GM12878 (cell line): ENCODE results near the gene CLN6. TPM values are rescaled to one million over a fixed set of nuclear protein-coding genes. Genes with fewer than 3 reads are reported as not detected.

Source experiments
- ATAC-seq: fragments of 200-7000 bp; cut with Tn5 transposase; 3 replicates; pipeline ENCODE4 v1.9.1; 2020; ENCODE audit warnings: mild to moderate bottlenecking, moderate library complexity
- BruUV-seq: library from RNA; stranded (reverse); fragments of 400-500 nt; replicated peaks from 2 replicates; lab custom pipeline; 2021; lab: Mats Ljungman, UMichigan
- CTCF ChIA-PET: fragments of 300-600 bp; sonication (Branson Sonifier 250); formaldehyde crosslinking; extraction: SDS; loops from one replicate; lab custom pipeline; 2021; ENCODE audit warnings: inconsistent platforms; lab: Yijun Ruan, JAX
- POLR2A ChIA-PET: fragments of 350-600 bp; formaldehyde crosslinking; extraction: SDS; loops from one replicate; lab custom pipeline; 2021; ENCODE audit warnings: inconsistent platforms; lab: Charles Lee
- RAD21 ChIA-PET: fragments of 300-600 bp; sonication (Branson Sonifier 250); formaldehyde crosslinking; loops from one replicate; lab custom pipeline; 2023; ENCODE audit warnings: antibody characterized with exemption; ENCODE audit not compliant: unreplicated experiment; lab: Charles Lee
- SMC1A ChIA-PET: fragments of 300-600 bp; sonication (Branson Sonifier 250); formaldehyde crosslinking; loops from one replicate; lab custom pipeline; 2023; ENCODE audit not compliant: unreplicated experiment, uncharacterized antibody; lab: Charles Lee
- DNase-seq: peaks from one replicate; pipeline ENCODE4 v3.0.0-alpha.2; 2011; ENCODE audit warnings: low read depth, low spot score
- FAIRE-seq: peaks from 3 replicates; lab custom pipeline; 2011; peaks lifted over from hg19 to GRCh38; lab: Jason Lieb, UNC
- H2AFZ ChIP-seq: 2 replicates; pipeline ENCODE4 v1.6.0; 2011; ENCODE audit warnings: low read depth, low read length, control low read depth; ENCODE audit not compliant: control insufficient read depth
- H3K27ac ChIP-seq: 2 replicates; pipeline ENCODE4 v1.5.1; 2011; ENCODE audit warnings: control low read depth; ENCODE audit not compliant: control insufficient read depth, insufficient read depth
- H3K27me3 ChIP-seq, 2 experiments: replicated peaks in 1 of 2; 2 replicates each; pipeline versions ENCODE4 v1.6.0 to v1.6.1; 2011; ENCODE audit warnings: low read length in 1 of 2; ENCODE audit not compliant: control insufficient read depth in 2 of 2, insufficient read depth in 2 of 2
- H3K36me3 ChIP-seq, 2 experiments: 2 replicates each; pipeline ENCODE4 v1.5.1; 2011; ENCODE audit warnings: low read length in 1 of 2; ENCODE audit not compliant: control insufficient read depth in 2 of 2, insufficient read depth in 2 of 2
- H3K4me1 ChIP-seq: 2 replicates; pipeline ENCODE4 v1.6.1; 2011; ENCODE audit warnings: mild to moderate bottlenecking, low read length, moderate library complexity, mixed read lengths; ENCODE audit not compliant: control insufficient read depth, insufficient read depth
- H3K4me2 ChIP-seq: 2 replicates; pipeline ENCODE4 v1.6.0; 2011; ENCODE audit warnings: control low read depth; ENCODE audit not compliant: control insufficient read depth, insufficient read depth
- H3K4me3 ChIP-seq: fragments of 200-600 bp; sonication (generic); 2 replicates; pipeline ENCODE4 v1.5.1; 2016
- H3K79me2 ChIP-seq: 2 replicates; pipeline ENCODE4 v1.6.0; 2011; ENCODE audit warnings: low read length; ENCODE audit not compliant: control insufficient read depth, insufficient read depth
- H3K9ac ChIP-seq: 2 replicates; pipeline ENCODE4 v1.8.0; 2011; ENCODE audit warnings: low read length, control low read depth, mixed read lengths; ENCODE audit not compliant: control insufficient read depth, insufficient read depth
- H3K9me3 ChIP-seq: replicated peaks from 3 replicates; pipeline ENCODE4 v1.5.1; 2011; ENCODE audit warnings: mild to moderate bottlenecking, low read length; ENCODE audit not compliant: control insufficient read depth, insufficient read depth
- H4K20me1 ChIP-seq: 2 replicates; pipeline ENCODE4 v1.6.0; 2011; ENCODE audit not compliant: control insufficient read depth, insufficient read depth
- ATF7 ChIP-seq: fragments of 450-650 bp; IDR thresholded peaks from 2 replicates; pipeline ENCODE4 v1.6.1; 2016; ENCODE audit warnings: low read depth, mild to moderate bottlenecking
- FOS ChIP-seq: IDR thresholded peaks from 3 replicates; pipeline ENCODE4 v1.6.1; 2011; ENCODE audit warnings: borderline replicate concordance; ENCODE audit not compliant: insufficient read length; ENCODE audit errors: extremely low read depth
- HCFC1 ChIP-seq: fragments of 150-350 bp; IDR thresholded peaks from 2 replicates; pipeline ENCODE4 v1.6.1; 2014; ENCODE audit warnings: low read length
- HDGF ChIP-seq: fragments of 450-650 bp; IDR thresholded peaks from 2 replicates; pipeline ENCODE4 v1.6.1; 2016; ENCODE audit warnings: antibody characterized with exemption
- IKZF1 ChIP-seq: fragments of 450-650 bp; conservative IDR thresholded peaks from 2 replicates; pipeline ENCODE4 v1.6.1; 2017; ENCODE audit warnings: antibody characterized with exemption, mild to moderate bottlenecking
- JUND ChIP-seq: IDR thresholded peaks from 2 replicates; pipeline ENCODE4 v1.6.1; 2012; ENCODE audit warnings: low read depth, mild to moderate bottlenecking, low read length, improper control_type of control experiment, moderate library complexity
- KLF5 ChIP-seq: fragments of 450-650 bp; IDR thresholded peaks from 2 replicates; pipeline ENCODE4 v1.6.1; 2014; ENCODE audit warnings: mild to moderate bottlenecking; ENCODE audit not compliant: partially characterized antibody
- NR2C2 ChIP-seq: IDR thresholded peaks from 2 replicates; pipeline ENCODE4 v1.6.1; 2011; ENCODE audit warnings: borderline replicate concordance, low read depth; ENCODE audit not compliant: control insufficient read depth, insufficient read length
- NR2F1 ChIP-seq: fragments of 450-650 bp; conservative IDR thresholded peaks from 2 replicates; pipeline ENCODE4 v1.6.1; 2017; ENCODE audit warnings: mild to moderate bottlenecking
- PAX5 ChIP-seq: IDR thresholded peaks from 2 replicates; pipeline ENCODE4 v1.6.1; 2011; ENCODE audit warnings: low read depth, low read length, borderline replicate concordance
- RELA ChIP-seq: fragments of 450-650 bp; IDR thresholded peaks from 2 replicates; pipeline ENCODE4 v1.8.0; 2014; ENCODE audit warnings: borderline replicate concordance; ENCODE audit not compliant: partially characterized antibody
- SMC3 ChIP-seq: IDR thresholded peaks from 2 replicates; pipeline ENCODE4 v1.6.1; 2011; ENCODE audit warnings: low read length, improper control_type of control experiment, borderline replicate concordance
- STAT3 ChIP-seq: IDR thresholded peaks from 2 replicates; pipeline ENCODE4 v1.6.1; 2011; ENCODE audit warnings: low read depth, low read length, improper control_type of control experiment
- TCF12 ChIP-seq: IDR thresholded peaks from 2 replicates; pipeline ENCODE4 v1.6.1; 2011; ENCODE audit warnings: low read depth, mild to moderate bottlenecking, low read length
- WRNIP1 ChIP-seq: IDR thresholded peaks from 2 replicates; pipeline ENCODE4 v1.6.1; 2011; ENCODE audit warnings: low read depth, low read length, improper control_type of control experiment, borderline replicate concordance
- ZBTB33 ChIP-seq: fragments of 450-650 bp; IDR thresholded peaks from 2 replicates; pipeline ENCODE4 v1.6.1; 2017; ENCODE audit warnings: mild to moderate bottlenecking
- WGBS: methylation state at CpG from one replicate; pipeline ENCODE4 v1.1.6; 2016; ENCODE audit warnings: low lambda C conversion rate; ENCODE audit not compliant: insufficient replicate concordance, insufficient coverage; ENCODE audit errors: missing lambda C conversion rate; 5-methylcytosine and 5-hydroxymethylcytosine counted together
- in situ Hi-C: fragments of 300-500 bp; cut with MboI; formaldehyde crosslinking; loops from 9 replicates; pipeline ENCODE4 v1.14.3; 2018; ENCODE audit warnings: mixed read lengths
- intact Hi-C: fragments of 100-400 bp; cut with micrococcal nuclease; formaldehyde crosslinking; loops from one replicate; pipeline ENCODE4 v1.14.2; 2022; ENCODE audit not compliant: unreplicated experiment
- polyA plus RNA-seq, 11 experiments: library from polyadenylated mRNA; depleted of rRNA in 4 of 11; unstranded in 6 of 11; stranded (reverse) in 5 of 11; fragments of >200 nt; fragmentation: Nextera tagmentation in 4 of 11; fragmentation: Illumina TruSeq in 1 of 11; extraction: Ambion mirVana in 4 of 11; extraction: Trizol in 1 of 11; gene quantifications; 1 replicate in 1 of 11; 2 replicates in 10 of 11; pipeline versions ENCODE4 v1.2.1 to v1.2.3, GENCODE V29; 2011 to 2016; ENCODE audit warnings: inconsistent platforms in 2 of 11, missing spikeins in 2 of 11, low read depth in 1 of 11
- total RNA-seq, 4 experiments: library from RNA; depleted of rRNA in 3 of 4; stranded (reverse); fragments of >200 nt in 3 of 4; fragmentation: Illumina TruSeq in 1 of 4; extraction: Trizol in 1 of 4; gene quantifications; 2 replicates each; pipeline versions ENCODE4 v1.2.1 to v1.2.3, GENCODE V29; 2013 to 2021
- TF ChIP-seq, protein P1 (sequence below): IDR thresholded peaks from 2 replicates; pipeline ENCODE4 v1.6.1; 2012; ENCODE audit warnings: low read depth, low read length, improper control_type of control experiment
- TF ChIP-seq, protein P2 (sequence below): IDR thresholded peaks from 2 replicates; pipeline ENCODE4 v1.6.1; 2012; ENCODE audit warnings: low read length, inconsistent platforms

Gene CLN6
- total and polyA plus RNA-seq, 10 of the 15 experiments (the other 5 are each of a cell fraction or from before 2014, with no cell fraction given): 0.74 to 69.0 (median 30.3) TPM

DNA sequence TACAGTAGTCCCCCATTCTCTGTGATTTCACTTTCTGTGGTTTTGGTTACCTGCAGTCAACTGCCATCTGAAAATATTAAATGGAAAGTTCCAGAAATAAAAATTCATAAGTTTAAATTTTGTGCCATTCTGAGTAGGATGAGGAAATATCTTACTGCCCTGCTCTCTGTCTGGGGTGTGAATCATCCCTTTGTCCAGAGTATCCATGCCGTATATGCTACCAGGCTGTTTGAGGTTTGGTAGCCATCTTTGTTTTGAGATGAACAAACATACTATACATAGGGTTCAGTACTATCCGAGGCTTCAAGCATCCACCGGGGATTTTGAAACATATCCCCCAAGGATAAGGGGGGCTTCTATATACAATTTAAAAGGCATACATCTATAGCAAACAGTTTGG is 31.7 kb upstream of the CLN6 start:
- H3K9me3 ChIP-seq: no peaks in the 10 kb centered on the region
- SMC1A ChIA-PET: no interaction called here
- BruUV-seq: no TSS peak
- 68% methylated on average over 3 of the region's 3 CpGs for WGBS
- H3K27ac ChIP-seq: no peak overlapping the region
- no peak for DNase-seq
- RAD21 ChIA-PET: no interaction called here
- H4K20me1 ChIP-seq: no peaks in the 10 kb centered on the region
- CTCF ChIA-PET: interaction anchor here (0.9 to 1.6 kb wide), 2 partner anchors 8 to 45 kb away, joined by 4 to 7 read pairs; no protein-coding TSS in a partner anchor
- in situ Hi-C loops: no loop called here
- no peaks in the 10 kb centered on the region for H3K36me3 ChIP-seq
- intact Hi-C loops: no loop called here
- H3K4me3 ChIP-seq: no peak overlapping the region
- no peak for FAIRE-seq
- H3K79me2 ChIP-seq: no peaks in the 10 kb centered on the region
- H2AFZ ChIP-seq: no peak overlapping the region
- H3K27me3 ChIP-seq: no peaks in the 10 kb centered on the region; a peak in 4 of 4 replicates
- no peak overlapping the region for H3K9ac ChIP-seq
- no peaks in the 10 kb centered on the region for H3K4me1 ChIP-seq
- POLR2A ChIA-PET: no interaction called here
- H3K4me2 ChIP-seq: no peak overlapping the region
- TF ChIP-seq RELA: no peak
- TF ChIP-seq, protein P1, sequence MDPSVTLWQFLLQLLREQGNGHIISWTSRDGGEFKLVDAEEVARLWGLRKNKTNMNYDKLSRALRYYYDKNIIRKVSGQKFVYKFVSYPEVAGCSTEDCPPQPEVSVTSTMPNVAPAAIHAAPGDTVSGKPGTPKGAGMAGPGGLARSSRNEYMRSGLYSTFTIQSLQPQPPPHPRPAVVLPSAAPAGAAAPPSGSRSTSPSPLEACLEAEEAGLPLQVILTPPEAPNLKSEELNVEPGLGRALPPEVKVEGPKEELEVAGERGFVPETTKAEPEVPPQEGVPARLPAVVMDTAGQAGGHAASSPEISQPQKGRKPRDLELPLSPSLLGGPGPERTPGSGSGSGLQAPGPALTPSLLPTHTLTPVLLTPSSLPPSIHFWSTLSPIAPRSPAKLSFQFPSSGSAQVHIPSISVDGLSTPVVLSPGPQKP: no peak
- no peak for TF ChIP-seq STAT3
- no peak for TF ChIP-seq JUND
- TF ChIP-seq SMC3: no peak
- no peak for TF ChIP-seq ZBTB33
- no peak for TF ChIP-seq IKZF1
- no peak for TF ChIP-seq NR2C2
- no peak for TF ChIP-seq HDGF
- TF ChIP-seq WRNIP1: no peak
- TF ChIP-seq TCF12: no peak
- TF ChIP-seq PAX5: no peak
- TF ChIP-seq FOS: no peak
- TF ChIP-seq ATF7: no peak
- TF ChIP-seq NR2F1: no peak
- TF ChIP-seq, protein P2, sequence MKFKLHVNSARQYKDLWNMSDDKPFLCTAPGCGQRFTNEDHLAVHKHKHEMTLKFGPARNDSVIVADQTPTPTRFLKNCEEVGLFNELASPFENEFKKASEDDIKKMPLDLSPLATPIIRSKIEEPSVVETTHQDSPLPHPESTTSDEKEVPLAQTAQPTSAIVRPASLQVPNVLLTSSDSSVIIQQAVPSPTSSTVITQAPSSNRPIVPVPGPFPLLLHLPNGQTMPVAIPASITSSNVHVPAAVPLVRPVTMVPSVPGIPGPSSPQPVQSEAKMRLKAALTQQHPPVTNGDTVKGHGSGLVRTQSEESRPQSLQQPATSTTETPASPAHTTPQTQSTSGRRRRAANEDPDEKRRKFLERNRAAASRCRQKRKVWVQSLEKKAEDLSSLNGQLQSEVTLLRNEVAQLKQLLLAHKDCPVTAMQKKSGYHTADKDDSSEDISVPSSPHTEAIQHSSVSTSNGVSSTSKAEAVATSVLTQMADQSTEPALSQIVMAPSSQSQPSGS: no peak
- TF ChIP-seq KLF5: no peak
- no peak for TF ChIP-seq HCFC1
- ATAC-seq: no peak
